K562 (cell line): ENCODE data around the gene SLC25A44. TPM values are rescaled to one million over a fixed set of nuclear protein-coding genes. Genes with fewer than 3 reads are reported as not detected.

Experiments
- ATAC-seq: fragments of 200-7000 bp; cut with Tn5 transposase; 3 replicates; pipeline ENCODE4 v1.9.1; 2020; ENCODE audit warnings: moderate library complexity
- BruUV-seq: library from RNA; stranded (reverse); fragments of 400-500 nt; replicated peaks from 2 replicates; lab custom pipeline; 2021; lab: Mats Ljungman, UMichigan
- CTCF ChIA-PET: fragments of 300-600 bp; formaldehyde crosslinking; extraction: SDS; loops from one replicate; lab custom pipeline; 2021; ENCODE audit warnings: low intra/inter-chr PET ratio; lab: Yijun Ruan, JAX
- POLR2A ChIA-PET: fragments of 300-600, 350-650 bp; sonication (Branson Sonifier 250); formaldehyde crosslinking; extraction: SDS; loops from one replicate; lab custom pipeline; 2021; ENCODE audit warnings: antibody characterized with exemption, inconsistent platforms; lab: Yijun Ruan, JAX
- DNase-seq, 4 experiments: peaks; one replicate each; pipeline versions ENCODE4 v3.0.0 to v3.0.0-alpha.2; 2011 to 2018; ENCODE audit warnings: low spot score in 3 of 4, mixed read lengths in 3 of 4; ENCODE audit errors: extremely low read depth in 1 of 4
- FAIRE-seq: peaks from 2 replicates; lab custom pipeline; 2011; peaks lifted over from hg19 to GRCh38; lab: Jason Lieb, UNC
- H2AFZ ChIP-seq: 2 replicates; pipeline ENCODE4 v1.6.0; 2011; ENCODE audit warnings: low read depth, low read length, control low read depth, inconsistent platforms
- H3K27ac ChIP-seq: fragments of 200-600 bp; 3 replicates; pipeline ENCODE4 v1.8.0; 2011; ENCODE audit warnings: low read depth, mild to moderate bottlenecking, control low read depth, inconsistent platforms, low read length, moderate library complexity, mixed read lengths; ENCODE audit errors: extremely low read depth
- H3K27me3 ChIP-seq, 2 experiments: fragments of 300-600 bp in 1 of 2; 2 replicates in 1 of 2; 3 replicates in 1 of 2; pipeline versions ENCODE4 v1.6.0 to v1.8.0; 2011; ENCODE audit warnings: inconsistent platforms in 2 of 2, low read length in 2 of 2, mild to moderate bottlenecking in 1 of 2, mixed read lengths in 1 of 2, moderate library complexity in 1 of 2; ENCODE audit not compliant: control insufficient read depth in 2 of 2, insufficient read depth in 2 of 2
- H3K36me3 ChIP-seq: fragments of 300-600 bp; 3 replicates; pipeline ENCODE4 v1.8.0; 2011; ENCODE audit warnings: mild to moderate bottlenecking, low read length, inconsistent platforms; ENCODE audit not compliant: control insufficient read depth, insufficient read depth
- H3K4me1 ChIP-seq, 2 experiments: fragments of 200-600 bp in 1 of 2; replicated peaks in 1 of 2; 2 replicates in 1 of 2; 3 replicates in 1 of 2; pipeline versions ENCODE4 v1.5.1 to v1.8.0; 2011; ENCODE audit warnings: inconsistent platforms in 2 of 2, low read length in 2 of 2, mild to moderate bottlenecking in 1 of 2, mixed read lengths in 1 of 2, moderate library complexity in 1 of 2; ENCODE audit not compliant: control insufficient read depth in 2 of 2, insufficient read depth in 2 of 2
- H3K4me2 ChIP-seq: 2 replicates; pipeline ENCODE4 v1.6.1; 2011; ENCODE audit warnings: low read length, control low read depth, inconsistent platforms, mixed read lengths; ENCODE audit not compliant: insufficient read depth
- H3K4me3 ChIP-seq: fragments of 200-600 bp; sonication (generic), shearing (Covaris generic); 2 replicates; pipeline ENCODE4 v1.5.1; 2016; ENCODE audit warnings: control low read depth, inconsistent platforms
- H3K79me2 ChIP-seq: fragments of 200-600 bp; 3 replicates; pipeline ENCODE4 v1.8.0; 2011; ENCODE audit warnings: low read length, inconsistent platforms; ENCODE audit not compliant: control insufficient read depth, insufficient read depth
- H3K9ac ChIP-seq, 2 experiments: 2 replicates each; pipeline versions ENCODE4 v1.6.0 to v1.6.1; 2011; ENCODE audit warnings: low read depth in 2 of 2, low read length in 2 of 2, control low read depth in 1 of 2, inconsistent platforms in 1 of 2, mild to moderate bottlenecking in 1 of 2, mixed read lengths in 1 of 2; ENCODE audit not compliant: insufficient read depth in 1 of 2
- H3K9me1 ChIP-seq: one replicate; pipeline ENCODE4 v1.6.0; 2011; ENCODE audit warnings: inconsistent platforms, mild to moderate bottlenecking, low read length, moderate library complexity; ENCODE audit not compliant: control insufficient read depth, insufficient read depth
- H3K9me3 ChIP-seq: replicated peaks from 2 replicates; pipeline ENCODE4 v1.5.1; 2011; ENCODE audit warnings: low read depth, low read length, inconsistent platforms; ENCODE audit not compliant: control insufficient read depth, insufficient read depth
- H4K20me1 ChIP-seq: replicated peaks from 2 replicates; pipeline ENCODE4 v1.6.1; 2011; ENCODE audit warnings: low read length, inconsistent platforms, mixed read lengths; ENCODE audit not compliant: control insufficient read depth, insufficient read depth
- GABPA ChIP-seq: fragments of 200-800 bp; sonication (Bioruptor generic); conservative IDR thresholded peaks from 2 replicates; pipeline ENCODE4 v1.6.1; 2016; ENCODE audit warnings: low read depth, missing genetic modification characterization, missing compliant biosample characterization
- NONO ChIP-seq, 2 experiments: fragments of 200-400 bp in 1 of 2; fragments of 450-650 bp in 1 of 2; formaldehyde crosslinking in 1 of 2; IDR thresholded peaks; 2 replicates each; pipeline ENCODE4 v1.6.1; 2017; ENCODE audit warnings: low read depth in 2 of 2, mild to moderate bottlenecking in 2 of 2, moderate library complexity in 2 of 2, low read length in 1 of 2
- TEAD1 ChIP-seq, 2 experiments: fragments of 450-650 bp in 1 of 2; sonication (generic) in 1 of 2; formaldehyde crosslinking; IDR thresholded peaks; 2 replicates each; pipeline versions ENCODE4 v1.4.0 to v1.8.0; 2020 to 2022; ENCODE audit warnings: mild to moderate bottlenecking in 2 of 2, missing genetic modification reagents in 1 of 2
- TGIF2 ChIP-seq: sonication (generic); formaldehyde crosslinking; IDR thresholded peaks from 2 replicates; pipeline ENCODE4 v1.8.1; 2022; ENCODE audit warnings: mild to moderate bottlenecking, missing genetic modification reagents, moderate library complexity
- U2AF2 ChIP-seq: fragments of 200-400 bp; formaldehyde crosslinking; optimal IDR thresholded peaks from 2 replicates; pipeline ENCODE3; 2017; ENCODE audit warnings: low read depth, mild to moderate bottlenecking, low read length
- ZFX ChIP-seq: sonication (generic); formaldehyde crosslinking; IDR thresholded peaks from 2 replicates; pipeline ENCODE4 v1.8.0; 2022; ENCODE audit warnings: mild to moderate bottlenecking, missing genetic modification reagents, moderate library complexity
- ZNF512 ChIP-seq: IDR thresholded peaks from 2 replicates; pipeline ENCODE4 v1.6.1; 2016; ENCODE audit warnings: missing genetic modification characterization, missing compliant biosample characterization
- ZNF668 ChIP-seq: fragments of 250-450 bp; sonication (Bioruptor Pico); IDR thresholded peaks from 2 replicates; pipeline ENCODE4 v1.8.0; 2022; ENCODE audit warnings: mild to moderate bottlenecking, inconsistent platforms
- ZNF75A ChIP-seq: fragments of 450-650 bp; formaldehyde crosslinking; IDR thresholded peaks from 2 replicates; pipeline ENCODE4 v1.4.0; 2020; ENCODE audit warnings: mild to moderate bottlenecking
- WGBS: fragments of 100-300 bp; shearing (Covaris generic); methylation state at CpG from one replicate; pipeline ENCODE4 v1.1.6; 2016; ENCODE audit warnings: low coverage, mixed read lengths; ENCODE audit not compliant: insufficient coverage; ENCODE audit errors: missing lambda C conversion rate; 5-methylcytosine and 5-hydroxymethylcytosine counted together
- in situ Hi-C: fragments of 300-500 bp; cut with MboI; formaldehyde crosslinking; loops from 4 replicates; pipeline ENCODE4 v1.15.0; 2018; ENCODE audit warnings: inconsistent platforms, mixed read lengths
- intact Hi-C: fragments of 100-400 bp; cut with micrococcal nuclease; formaldehyde crosslinking; loops from 2 replicates; pipeline ENCODE4 v1.14.2; 2022
- polyA plus RNA-seq, 8 experiments: library from polyadenylated mRNA; depleted of rRNA in 4 of 8; stranded (reverse) in 5 of 8; unstranded in 3 of 8; fragments of >200 nt; fragmentation: Nextera tagmentation in 2 of 8; fragmentation: Illumina TruSeq in 1 of 8; extraction: Ambion mirVana in 2 of 8; extraction: Trizol in 1 of 8; gene quantifications; 2 replicates each; pipeline versions ENCODE4 v1.2.1 to v1.2.3, GENCODE V29; 2011 to 2014; ENCODE audit warnings: inconsistent platforms in 1 of 8, missing spikeins in 1 of 8
- total RNA-seq, 7 experiments: library from RNA; depleted of rRNA in 6 of 7; stranded (reverse); fragments of >200 nt in 6 of 7; fragmentation: Illumina TruSeq in 2 of 7; extraction: Trizol in 2 of 7; gene quantifications; 2 replicates each; pipeline versions ENCODE4 v1.2.1 to v1.2.3, GENCODE V29; 2011 to 2021; ENCODE audit warnings: low replicate concordance in 1 of 7

The SLC25A44 gene
- total and polyA plus RNA-seq, 9 of the 15 experiments (the other 6 are each of a cell fraction or from before 2014, with no cell fraction given), result 4.4 to 22.8 (median 12.5) TPM

DNA sequence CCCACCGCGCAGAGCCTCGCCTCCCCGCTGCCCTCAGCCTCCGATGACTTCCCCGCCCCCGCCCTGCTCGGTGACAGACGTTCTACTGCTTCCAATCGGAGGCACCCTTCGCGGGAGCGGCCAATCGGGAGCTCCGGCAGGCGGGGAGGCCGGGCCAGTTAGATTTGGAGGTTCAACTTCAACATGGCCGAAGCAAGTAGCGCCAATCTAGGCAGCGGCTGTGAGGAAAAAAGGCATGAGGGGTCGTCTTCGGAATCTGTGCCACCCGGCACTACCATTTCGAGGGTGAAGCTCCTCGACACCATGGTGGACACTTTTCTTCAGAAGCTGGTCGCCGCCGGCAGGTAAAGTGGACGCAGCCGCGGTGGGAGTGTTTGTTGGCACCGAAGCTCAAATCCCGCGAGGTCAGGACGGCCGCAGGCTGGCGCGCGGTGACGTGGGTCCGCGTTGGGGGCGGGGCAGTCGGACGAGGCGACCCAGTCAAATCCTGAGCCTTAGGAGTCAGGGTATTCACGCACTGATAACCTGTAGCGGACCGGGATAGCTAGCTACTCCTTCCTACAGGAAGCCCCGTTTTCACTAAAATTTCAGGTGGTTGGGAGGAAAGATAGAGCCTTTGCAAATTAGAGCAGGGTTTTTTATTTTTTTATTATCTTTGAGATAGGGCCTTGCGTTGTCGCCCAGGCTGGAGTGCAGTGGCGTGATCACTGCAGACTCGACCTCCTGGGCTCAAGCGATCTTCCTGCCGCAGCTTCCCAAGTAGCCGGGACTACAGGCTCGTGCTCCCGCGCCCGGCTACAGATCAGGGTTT, 19.1 kb downstream of the SLC25A44 start, which contains the start of gene PMF1 (continued):
- TF ChIP-seq ZNF512 (tag) (no peak), GABPA (tag) (no peak; the same call in 1 of the 2 replicates), NONO (IDR thresholded peaks at IDR 0.05; ENCODE audit: low read depth in 2 of 2, low read length in 1 of 2) (0 out of 4 replicates have a peak, but pooled peaks of 1 of the 2 experiments have one; percentile 55), TEAD1 (CRISPR knock-in tag; IDR thresholded peaks at IDR 0.05) (peak in 1 of 2 experiments; percentile 66; a peak in 2 of 4 replicates), U2AF2 (no peak), ZNF668 (no peak), ZNF75A (CRISPR knock-in tag) (no peak)

- peak in 1 of 4 experiments; percentile 44 for DNase-seq
- Histone ChIP-seq H3K79me2 (peaks cover 31% of the 10 kb centered on the region), H3K4me2 (peak overlapping the region; percentile 97), H3K9ac (peak overlapping the region; percentile 97 to 99), H3K9me3 (no peaks in the 10 kb centered on the region), H3K9me1 (no peaks in the 10 kb centered on the region), H4K20me1 (no peaks in the 10 kb centered on the region), H2AFZ (peak overlapping the region; percentile 100), H3K36me3 (peaks cover 52% of the 10 kb centered on the region; the same call in 2 of the 3 replicates)
- WGBS, result 2% methylated on average over 11 of the region's 11 CpGs
- POLR2A ChIA-PET, result interaction anchor here (0.6 to 2.9 kb wide), 22 partner anchors 8 to 612 kb away, joined by 3 to 62 read pairs (median 6); partner anchors contain the start of genes LMNA, PAQR6, SLC25A44 and SMG5
- FAIRE-seq, result no peak
- in situ Hi-C loops, result no loop called here
- BruUV-seq, result no TSS peak
- CTCF ChIA-PET, result no interaction called here
- intact Hi-C loops, result loop anchor here (2.0 to 5.0 kb wide), 2 partner anchors 21 to 66 kb away; no protein-coding TSS in a partner anchor
- TF ChIP-seq TGIF2 (CRISPR knock-in tag), result no peak
- TF ChIP-seq ZFX (CRISPR knock-in tag), result 0 out of 2 replicates have a peak, but pooled peaks have one; percentile 41
- TF ChIP-seq, all 486 proteins: peak for 1
- Histone ChIP-seq H3K4me1 (peaks cover 11 to 17% of the 10 kb centered on the region in 2 experiments; a peak in 4 of 5 replicates), H3K4me3 (peak overlapping the region; percentile 78), H3K27ac (peak overlapping the region; percentile 100), H3K27me3 (no peaks in the 10 kb centered on the region)
- ATAC-seq, result no peak
These were observed 19.7 kb downstream of the SLC25A44 start for GRCh38 chr1:156213644-156213966.
